Adrenal gland (tissue), 12 donors: ENCODE measurements around the gene ZC3H18. TPM values are rescaled to one million over a fixed set of nuclear protein-coding genes. Genes with fewer than 3 reads are reported as not detected.

Experiments
- DNase-seq, 7 donors: peaks; one replicate each; pipeline ENCODE4 v3.0.0-alpha.2; 2019 to 2020
- H3K27ac ChIP-seq, 5 donors: fragments of 200-600 bp; sonication (generic) in 4 of 5; 1 replicate in 3 of 5; 2 replicates in 2 of 5; pipeline versions ENCODE4 v1.5.1 to v1.8.0; 2016 to 2020; ENCODE audit warnings: mild to moderate bottlenecking in 1 of 5
- H3K27me3 ChIP-seq: fragments of 200-600 bp; 2 replicates; pipeline ENCODE4 v1.8.0; 2021
- H3K36me3 ChIP-seq, 2 donors: fragments of 200-600 bp; replicated peaks in 1 of 2; 1 replicate in 1 of 2; 2 replicates in 1 of 2; pipeline versions ENCODE4 v1.5.1 to v1.8.0; 2018 to 2022
- H3K4me1 ChIP-seq, 2 donors: fragments of 200-600 bp; replicated peaks in 1 of 2; 1 replicate in 1 of 2; 2 replicates in 1 of 2; pipeline versions ENCODE4 v1.5.1 to v1.8.0; 2018 to 2021
- H3K4me3 ChIP-seq, 4 donors: fragments of 200-600 bp; sonication (generic) in 3 of 4; one replicate each; pipeline ENCODE4 v1.5.1; 2016 to 2018
- H3K9me3 ChIP-seq, 3 donors: fragments of 200-600 bp; sonication (generic) in 1 of 3; replicated peaks in 1 of 3; 1 replicate in 2 of 3; 2 replicates in 1 of 3; pipeline versions ENCODE4 v1.5.1 to v1.8.0; 2016 to 2021
- CTCF ChIP-seq, 6 experiments: fragments of 450-650 bp in 4 of 6; fragments of 200-600 bp in 2 of 6; sonication (generic) in 1 of 6; IDR thresholded peaks; 1 replicate in 5 of 6; 2 replicates in 1 of 6; pipeline versions ENCODE4 v1.5.1 to v1.8.0; 2016 to 2021; ENCODE audit warnings: antibody characterized with exemption in 6 of 6, mild to moderate bottlenecking in 2 of 6, moderate library complexity in 1 of 6
- POLR2A ChIP-seq, 2 donors: fragments of 450-650 bp; IDR thresholded peaks; one replicate each; pipeline ENCODE4 v1.6.1; 2017; ENCODE audit warnings: antibody characterized with exemption in 2 of 2, mild to moderate bottlenecking in 2 of 2, moderate library complexity in 1 of 2
- WGBS, 4 donors: extraction: QIAGEN DNeasy Blood & Tissue Kit in 2 of 4; methylation state at CpG; one replicate each; pipeline versions ENCODE4 v1.1.5 to v1.1.7; 2013 to 2017; 5-methylcytosine and 5-hydroxymethylcytosine counted together
- intact Hi-C, 2 donors: fragments of 100-400 bp; cut with DNase I; formaldehyde crosslinking; loops; one replicate each; pipeline versions ENCODE4 v1.14.1 to v1.15.0; 2022 to 2023
- polyA plus RNA-seq, 3 donors: library from polyadenylated mRNA; stranded (reverse); fragments of 200-250 nt in 2 of 3; fragments of 350-450 nt in 1 of 3; fragmentation: Illumina TruSeq in 1 of 3; extraction: RNeasy Lipid Tissue Mini Kit (QIAGEN cat#74804) in 1 of 3; gene quantifications; one replicate each; pipeline ENCODE4 v1.2.3, GENCODE V29; 2013 to 2014
- total RNA-seq, 9 donors: library from RNA; depleted of rRNA in 4 of 9; stranded (reverse); fragments of >200 nt in 4 of 9; fragments of 120-200 nt in 1 of 9; fragmentation: NEBNext Ultra II Directional in 1 of 9; extraction: Animal tissue kit (Norgen Biotek cat#: 25700) in 1 of 9; gene quantifications; one replicate each; pipeline versions ENCODE4 v1.1.0 to v1.2.4, GENCODE V29; 2013 to 2023
- donor health status: healthy with polysubstance abuse.
- donor health status: Bipolar disorder and iron deficiency.
- donor health status: DM: yes; HTN: yes; CAD: no.
- donor health status: DM: no; HTN: no; CAD: no.
- donor health status: DM: no; HTN: no; CAD: no.
- donor health status: DM: yes; HTN: yes; CAD: no.

ZC3H18 gene
- total and polyA plus RNA-seq, 12 donors: 6.1 to 49.1 (median 22.9) TPM

- no peak overlapping the region for H3K27ac ChIP-seq
- H3K27me3 ChIP-seq: no peaks in the 10 kb centered on the region
- intact Hi-C loops: no loop called here
- no peak for DNase-seq
- no peaks in the 10 kb centered on the region for H3K9me3 ChIP-seq
- WGBS, 4 donors: 93 to 97% (median 95%) methylated on average over 14 of the region's 14 CpGs
- no peak overlapping the region for H3K4me3 ChIP-seq
- H3K4me1 ChIP-seq: no peaks in the 10 kb centered on the region
- no peak for TF ChIP-seq CTCF (IDR thresholded peaks at IDR 0.05)
- TF ChIP-seq POLR2A (IDR thresholded peaks at IDR 0.05): no peak
- peaks cover 0 to 31% of the 10 kb centered on the region in 2 donors for H3K36me3 ChIP-seq
Observed at GRCh38 chr16:88619859-88620815, 49.9 kb downstream of the ZC3H18 start.

GRCh38 chr16:88622125-88622524 lies 51.9 kb downstream of the ZC3H18 start:
- no peaks in the 10 kb centered on the region for H3K27me3 ChIP-seq
- peaks cover 0 to 48% of the 10 kb centered on the region in 2 donors for H3K36me3 ChIP-seq
- H3K4me3 ChIP-seq: no peak overlapping the region
- H3K9me3 ChIP-seq: no peaks in the 10 kb centered on the region
- no peak for DNase-seq
- intact Hi-C loops: no loop called here
- WGBS, 4 donors: 87 to 90% (median 89%) methylated on average over 12 to 19 of the region's 19 CpGs
- no peaks in the 10 kb centered on the region for H3K4me1 ChIP-seq
- no peak overlapping the region for H3K27ac ChIP-seq
- no peak for TF ChIP-seq POLR2A (IDR thresholded peaks at IDR 0.05)
- no peak for TF ChIP-seq CTCF (IDR thresholded peaks at IDR 0.05)

- intact Hi-C loops: no loop called here
- no peaks in the 10 kb centered on the region for H3K27me3 ChIP-seq
- H3K4me3 ChIP-seq: no peak overlapping the region
- H3K9me3 ChIP-seq: no peaks in the 10 kb centered on the region
- no peak overlapping the region for H3K27ac ChIP-seq
- DNase-seq: no peak
- no peaks in the 10 kb centered on the region for H3K4me1 ChIP-seq
- H3K36me3 ChIP-seq: peaks cover 0 to 54% of the 10 kb centered on the region in 2 donors
- TF ChIP-seq POLR2A (IDR thresholded peaks at IDR 0.05) (no peak), CTCF (IDR thresholded peaks at IDR 0.05) (no peak)
- WGBS, 4 donors: 94 to 96% (median 95%) methylated on average over 22 to 29 of the region's 29 CpGs
Observed at GRCh38 chr16:88622866-88623265, 52.7 kb downstream of the ZC3H18 start.

- no peak for TF ChIP-seq CTCF (IDR thresholded peaks at IDR 0.05)
- no peak for TF ChIP-seq POLR2A (IDR thresholded peaks at IDR 0.05)
- Histone ChIP-seq H3K27me3 (no peaks in the 10 kb centered on the region), H3K4me3 (no peak overlapping the region), H3K9me3 (no peaks in the 10 kb centered on the region), H3K36me3 (peaks cover 0 to 60% of the 10 kb centered on the region in 2 donors), H3K27ac (no peak overlapping the region), H3K4me1 (peaks cover 0 to 6% of the 10 kb centered on the region in 2 donors)
- intact Hi-C loops: no loop called here
- DNase-seq: no peak
- WGBS, 4 donors: 94 to 97% (median 96%) methylated on average over 12 to 13 of the region's 13 CpGs
Observed at GRCh38 chr16:88623858-88624257, 53.7 kb downstream of the ZC3H18 start.
